GM19452 (cell line): ENCODE results near the gene EIF5B.

ENCODE experiments used
- ATAC-seq: cut with Tn5 transposase; IDR thresholded peaks from one replicate; pipeline ENCODE4 v1.9.1; 2021; ENCODE audit not compliant: unreplicated experiment

Gene EIF5B

GRCh38 chr2:99404797-99405669 is 67.8 kb downstream of the EIF5B start:
- no peak for ATAC-seq

GRCh38 chr2:99406137-99406536 is 68.9 kb downstream of the EIF5B start:
- no peak for ATAC-seq

GRCh38 chr2:99410276-99410675 is 73.1 kb downstream of the EIF5B start:
- no peak for ATAC-seq

- ATAC-seq, result no peak
Observed at GRCh38 chr2:99414566-99414965, 77.4 kb downstream of the EIF5B start.

GRCh38 chr2:99417396-99417795 is 80.2 kb downstream of the EIF5B start:
- ATAC-seq, result no peak

GRCh38 chr2:99420031-99420430 is 82.8 kb downstream of the EIF5B start:
- ATAC-seq, result no peak

- no peak for ATAC-seq
Observed at GRCh38 chr2:99420751-99421299, 83.6 kb downstream of the EIF5B start.

GRCh38 chr2:99421469-99421868 is 84.3 kb downstream of the EIF5B start:
- ATAC-seq, result no peak

- no peak for ATAC-seq
Observed at GRCh38 chr2:99422599-99422998, 85.4 kb downstream of the EIF5B start.

- ATAC-seq, result no peak
Observed at GRCh38 chr2:99424371-99424770, 87.2 kb downstream of the EIF5B start.

- ATAC-seq, result no peak
Observed at GRCh38 chr2:99425022-99425421, 87.8 kb downstream of the EIF5B start.

GRCh38 chr2:99430614-99431291 is 93.6 kb downstream of the EIF5B start:
- no peak for ATAC-seq

GRCh38 chr2:99431587-99432275 is 94.5 kb downstream of the EIF5B start:
- ATAC-seq, result no peak

GRCh38 chr2:99433340-99433739 is 96.2 kb downstream of the EIF5B start:
- no peak for ATAC-seq

GRCh38 chr2:99436874-99437273 is 99.7 kb downstream of the EIF5B start:
- no peak for ATAC-seq

- ATAC-seq, result no peak
Observed at GRCh38 chr2:99439971-99440505, 102.8 kb downstream of the EIF5B start.

- no peak for ATAC-seq
Observed at GRCh38 chr2:99442837-99443236, 105.6 kb downstream of the EIF5B start.

- no peak for ATAC-seq
Observed at GRCh38 chr2:99444222-99444621, 107.0 kb downstream of the EIF5B start.

- ATAC-seq, result no peak
Observed at GRCh38 chr2:99445065-99445464, 107.9 kb downstream of the EIF5B start.

GRCh38 chr2:99448556-99448955 is 111.4 kb downstream of the EIF5B start:
- no peak for ATAC-seq

- ATAC-seq, result no peak
Observed at GRCh38 chr2:99450199-99450598, 113.0 kb downstream of the EIF5B start.
